ENCODE data around the gene AOPEP.

DNA sequence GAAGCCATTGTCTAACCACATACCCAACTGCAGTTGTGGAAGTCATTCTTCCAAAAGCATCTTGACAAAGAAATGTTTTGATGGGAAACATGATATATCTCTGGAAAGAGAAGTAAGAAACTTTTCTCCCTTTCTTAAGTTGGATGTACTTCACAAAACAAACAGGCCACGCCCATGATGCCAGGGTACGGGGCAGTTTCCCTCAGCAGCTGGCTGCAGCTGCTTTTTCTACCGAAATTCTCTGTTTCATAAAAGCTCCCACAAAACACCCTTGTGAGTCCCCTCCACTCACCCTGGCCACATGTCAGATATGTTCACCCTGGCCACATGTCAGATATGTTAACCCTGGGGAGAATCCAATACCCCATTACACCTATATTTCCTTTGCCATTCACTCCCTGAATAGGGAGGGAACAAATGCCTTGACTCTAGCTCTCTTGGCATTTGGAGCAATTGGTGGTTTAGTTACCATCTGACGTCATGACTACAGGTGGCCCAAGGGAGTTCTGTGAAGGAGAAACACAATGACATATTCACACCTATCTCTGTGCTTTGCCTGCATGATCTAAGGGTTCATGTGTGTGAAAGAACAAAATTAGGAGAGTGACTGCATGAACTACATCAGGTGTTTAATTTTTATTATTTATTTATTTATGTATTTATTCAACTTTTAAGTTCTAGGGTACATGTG, 103.0 kb downstream of the AOPEP start:
- TF ChIP-seq, protein P1, sequence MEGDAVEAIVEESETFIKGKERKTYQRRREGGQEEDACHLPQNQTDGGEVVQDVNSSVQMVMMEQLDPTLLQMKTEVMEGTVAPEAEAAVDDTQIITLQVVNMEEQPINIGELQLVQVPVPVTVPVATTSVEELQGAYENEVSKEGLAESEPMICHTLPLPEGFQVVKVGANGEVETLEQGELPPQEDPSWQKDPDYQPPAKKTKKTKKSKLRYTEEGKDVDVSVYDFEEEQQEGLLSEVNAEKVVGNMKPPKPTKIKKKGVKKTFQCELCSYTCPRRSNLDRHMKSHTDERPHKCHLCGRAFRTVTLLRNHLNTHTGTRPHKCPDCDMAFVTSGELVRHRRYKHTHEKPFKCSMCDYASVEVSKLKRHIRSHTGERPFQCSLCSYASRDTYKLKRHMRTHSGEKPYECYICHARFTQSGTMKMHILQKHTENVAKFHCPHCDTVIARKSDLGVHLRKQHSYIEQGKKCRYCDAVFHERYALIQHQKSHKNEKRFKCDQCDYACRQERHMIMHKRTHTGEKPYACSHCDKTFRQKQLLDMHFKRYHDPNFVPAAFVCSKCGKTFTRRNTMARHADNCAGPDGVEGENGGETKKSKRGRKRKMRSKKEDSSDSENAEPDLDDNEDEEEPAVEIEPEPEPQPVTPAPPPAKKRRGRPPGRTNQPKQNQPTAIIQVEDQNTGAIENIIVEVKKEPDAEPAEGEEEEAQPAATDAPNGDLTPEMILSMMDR (IDR thresholded peaks at IDR 0.05; ENCODE audit: insufficient read depth, low read length, poor library complexity, severe bottlenecking): no peak
- TF ChIP-seq EZH2phosphoT487 (conservative IDR thresholded peaks at IDR 0.05; ENCODE audit: low read length): no peak

Data from SU-DHL-6 (cell line).